MCF 10A (cell line): ENCODE results near the gene FFAR3. TPM values are rescaled to one million over a fixed set of nuclear protein-coding genes. Genes with fewer than 3 reads are reported as not detected.
"Not testable (repeated sequence)": the region's sequence is repeated elsewhere in the genome, so short reads cannot be mapped to it uniquely, and the experiment has no call there.

Experiments used
- BruUV-seq: library from RNA; stranded (reverse); fragments of 400-500 nt; replicated peaks from 2 replicates; lab custom pipeline; 2021; lab: Mats Ljungman, UMichigan
- CTCF ChIA-PET: fragments of 300-600 bp; sonication (Branson Sonifier 250); formaldehyde crosslinking; extraction: SDS; loops from one replicate; lab custom pipeline; 2021; ENCODE audit warnings: antibody characterized with exemption, inconsistent platforms; lab: Yijun Ruan, JAX
- POLR2A ChIA-PET: fragments of 300-600, 350-650 bp; sonication (Branson Sonifier 250); formaldehyde crosslinking; extraction: SDS; loops from one replicate; lab custom pipeline; 2020; ENCODE audit warnings: antibody characterized with exemption, inconsistent platforms; lab: Yijun Ruan, JAX
- DNase-seq: peaks from one replicate; pipeline ENCODE4 v3.0.0-alpha.2; 2018; ENCODE audit not compliant: unreplicated experiment
- H3K27ac Mint-ChIP-seq: one replicate; pipeline ENCODE4 v1.8.0; 2022; ENCODE audit warnings: mild to moderate bottlenecking, low read depth, mixed read lengths; ENCODE audit not compliant: unreplicated experiment
- H3K27me3 Mint-ChIP-seq: one replicate; pipeline ENCODE4 v1.8.0; 2022; ENCODE audit warnings: mixed read lengths; ENCODE audit not compliant: insufficient read depth, unreplicated experiment
- H3K36me3 Mint-ChIP-seq: one replicate; pipeline ENCODE4 v1.8.0; 2022; ENCODE audit warnings: mild to moderate bottlenecking, moderate library complexity, mixed read lengths; ENCODE audit not compliant: insufficient read depth, unreplicated experiment
- H3K4me1 Mint-ChIP-seq: one replicate; pipeline ENCODE4 v1.8.0; 2022; ENCODE audit warnings: mixed read lengths; ENCODE audit not compliant: insufficient read depth, unreplicated experiment
- H3K4me3 Mint-ChIP-seq: one replicate; pipeline ENCODE4 v1.8.0; 2022; ENCODE audit warnings: mild to moderate bottlenecking, moderate library complexity, mixed read lengths; ENCODE audit not compliant: unreplicated experiment
- H3K9me3 Mint-ChIP-seq: one replicate; pipeline ENCODE4 v1.8.0; 2022; ENCODE audit warnings: mixed read lengths; ENCODE audit not compliant: unreplicated experiment
- intact Hi-C: fragments of 100-400 bp; cut with micrococcal nuclease; formaldehyde crosslinking; loops from 2 replicates; pipeline ENCODE4 v1.14.1; 2022
- total RNA-seq: library from RNA; stranded (reverse); gene quantifications from 2 replicates; pipeline ENCODE4 v1.2.3, GENCODE V29; 2022
- TF ChIP-seq, protein P1 (sequence below): fragments of 200-600 bp; IDR thresholded peaks from one replicate; pipeline ENCODE4 v1.8.0; 2022; ENCODE audit warnings: antibody characterized with exemption, mild to moderate bottlenecking; ENCODE audit not compliant: unreplicated experiment

Gene FFAR3
- total RNA-seq, 1 experiment from 2014 or later: not detected

DNA sequence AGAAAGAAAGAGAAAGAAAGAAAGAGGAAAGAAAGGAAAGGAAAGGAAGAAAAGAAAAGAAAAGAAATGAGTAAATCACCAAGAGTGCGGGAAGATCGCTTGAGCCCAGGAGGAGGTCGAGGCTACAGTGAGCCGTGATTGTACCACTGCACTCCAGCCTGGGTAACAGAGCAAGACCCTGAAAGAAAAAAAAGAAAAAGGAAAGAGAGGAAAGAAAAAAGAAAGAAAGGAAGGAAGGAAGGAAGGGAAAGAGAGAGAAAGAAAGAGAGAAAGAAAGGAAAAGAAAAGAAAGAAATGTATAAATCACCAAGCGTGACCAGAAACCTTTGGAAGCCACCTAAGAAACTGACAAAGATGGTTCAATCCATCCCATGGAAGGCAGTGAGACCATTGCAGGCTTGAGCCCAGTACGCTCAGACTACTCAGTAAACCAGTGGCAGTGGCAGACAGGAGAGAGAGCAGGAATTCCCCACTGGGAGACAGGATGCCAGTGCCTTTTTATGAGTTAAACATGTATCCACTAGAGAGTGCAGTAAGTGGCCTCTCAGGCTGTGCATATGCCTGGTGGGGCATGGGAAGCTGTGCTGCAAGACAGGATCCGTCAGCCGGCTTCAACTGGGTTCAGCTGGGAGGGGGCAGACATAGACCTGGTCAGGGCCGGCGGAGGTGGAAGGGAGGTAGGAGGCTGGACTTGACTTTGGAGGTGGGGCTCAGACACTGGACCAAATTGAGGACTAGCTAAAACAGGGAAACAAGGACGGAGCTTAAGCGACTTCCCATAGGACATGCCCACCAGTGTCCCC lies 17.4 kb downstream of the FFAR3 start:
- no peak for DNase-seq
- intact Hi-C loops: no loop called here
- H3K27me3 Mint-ChIP-seq: peaks cover 34% of the 10 kb centered on the region
- no peaks in the 10 kb centered on the region for H3K9me3 Mint-ChIP-seq
- ChIA-PET POLR2A (no interaction called here), CTCF (interaction anchor here (2.1 kb wide), 1 partner anchor 23 kb away, joined by 7 read pairs; no protein-coding TSS in a partner anchor)
- no peak overlapping the region for H3K27ac Mint-ChIP-seq
- BruUV-seq: no TSS peak
- H3K36me3 Mint-ChIP-seq: no peaks in the 10 kb centered on the region
- TF ChIP-seq, protein P1, sequence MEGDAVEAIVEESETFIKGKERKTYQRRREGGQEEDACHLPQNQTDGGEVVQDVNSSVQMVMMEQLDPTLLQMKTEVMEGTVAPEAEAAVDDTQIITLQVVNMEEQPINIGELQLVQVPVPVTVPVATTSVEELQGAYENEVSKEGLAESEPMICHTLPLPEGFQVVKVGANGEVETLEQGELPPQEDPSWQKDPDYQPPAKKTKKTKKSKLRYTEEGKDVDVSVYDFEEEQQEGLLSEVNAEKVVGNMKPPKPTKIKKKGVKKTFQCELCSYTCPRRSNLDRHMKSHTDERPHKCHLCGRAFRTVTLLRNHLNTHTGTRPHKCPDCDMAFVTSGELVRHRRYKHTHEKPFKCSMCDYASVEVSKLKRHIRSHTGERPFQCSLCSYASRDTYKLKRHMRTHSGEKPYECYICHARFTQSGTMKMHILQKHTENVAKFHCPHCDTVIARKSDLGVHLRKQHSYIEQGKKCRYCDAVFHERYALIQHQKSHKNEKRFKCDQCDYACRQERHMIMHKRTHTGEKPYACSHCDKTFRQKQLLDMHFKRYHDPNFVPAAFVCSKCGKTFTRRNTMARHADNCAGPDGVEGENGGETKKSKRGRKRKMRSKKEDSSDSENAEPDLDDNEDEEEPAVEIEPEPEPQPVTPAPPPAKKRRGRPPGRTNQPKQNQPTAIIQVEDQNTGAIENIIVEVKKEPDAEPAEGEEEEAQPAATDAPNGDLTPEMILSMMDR: no peak
- no peaks in the 10 kb centered on the region for H3K4me1 Mint-ChIP-seq
- no peak overlapping the region for H3K4me3 Mint-ChIP-seq

DNA sequence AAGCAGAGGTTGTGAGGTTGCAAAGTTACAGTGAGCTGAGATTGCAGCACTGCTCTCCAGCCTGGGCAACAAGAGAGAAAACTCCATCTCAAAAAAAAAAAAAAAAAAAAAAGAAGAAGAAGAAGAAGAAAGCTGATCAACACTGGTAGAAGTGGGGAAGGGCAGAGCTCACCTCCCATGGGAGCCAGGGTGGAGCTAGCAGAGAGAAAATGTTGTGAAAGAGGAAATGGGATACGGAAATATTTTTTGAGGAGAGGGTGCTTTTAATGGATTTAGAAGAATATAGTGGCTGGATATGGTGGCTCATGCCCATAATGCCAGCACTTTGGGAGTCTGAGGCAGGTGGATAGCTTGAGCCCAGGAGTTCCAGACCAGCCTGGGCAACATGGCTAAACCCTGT lies 19.4 kb downstream of the FFAR3 start:
- Mint-ChIP-seq H3K27me3 (peaks cover 54% of the 10 kb centered on the region), H3K9me3 (no peaks in the 10 kb centered on the region), H3K4me3 (no peak overlapping the region), H3K4me1 (no peaks in the 10 kb centered on the region), H3K27ac (no peak overlapping the region), H3K36me3 (no peaks in the 10 kb centered on the region)
- intact Hi-C loops: no loop called here
- TF ChIP-seq, protein P1: no peak
- no peak for DNase-seq
- ChIA-PET CTCF (interaction anchor here (0.7 to 2.1 kb wide), 4 partner anchors 10 to 308 kb away, joined by 3 to 7 read pairs (median 3); no protein-coding TSS in a partner anchor), POLR2A (no interaction called here)
- no TSS peak for BruUV-seq

DNA sequence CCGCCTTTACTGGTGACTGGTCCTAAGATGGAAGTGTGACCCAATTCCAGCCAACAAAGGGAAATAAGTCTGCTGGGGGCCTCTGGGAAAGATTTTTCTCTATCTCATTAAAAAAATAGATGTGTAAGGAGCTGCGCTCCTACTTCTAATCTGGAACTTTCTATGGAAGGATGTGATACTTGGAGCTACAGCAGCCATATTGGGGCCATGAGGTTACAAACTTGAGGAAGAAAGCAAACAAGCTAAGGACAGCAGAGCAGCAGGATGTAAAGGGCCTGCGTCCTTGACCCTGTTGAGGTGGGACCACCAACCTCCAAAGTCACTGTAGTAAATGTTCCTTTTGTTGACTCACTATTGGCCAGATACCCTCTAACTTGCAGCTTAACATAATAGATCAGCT lies 20.1 kb downstream of the FFAR3 start:
- Mint-ChIP-seq H3K27me3 (peaks cover 58% of the 10 kb centered on the region), H3K9me3 (no peaks in the 10 kb centered on the region), H3K4me3 (no peak overlapping the region), H3K27ac (no peak overlapping the region), H3K36me3 (no peaks in the 10 kb centered on the region), H3K4me1 (no peaks in the 10 kb centered on the region)
- ChIA-PET POLR2A (no interaction called here), CTCF (interaction anchor here (0.6 to 1.1 kb wide), 3 partner anchors 12 to 90 kb away, joined by 3 read pairs; no protein-coding TSS in a partner anchor)
- BruUV-seq: no TSS peak
- intact Hi-C loops: no loop called here
- TF ChIP-seq, protein P1: no peak
- no peak for DNase-seq

DNA sequence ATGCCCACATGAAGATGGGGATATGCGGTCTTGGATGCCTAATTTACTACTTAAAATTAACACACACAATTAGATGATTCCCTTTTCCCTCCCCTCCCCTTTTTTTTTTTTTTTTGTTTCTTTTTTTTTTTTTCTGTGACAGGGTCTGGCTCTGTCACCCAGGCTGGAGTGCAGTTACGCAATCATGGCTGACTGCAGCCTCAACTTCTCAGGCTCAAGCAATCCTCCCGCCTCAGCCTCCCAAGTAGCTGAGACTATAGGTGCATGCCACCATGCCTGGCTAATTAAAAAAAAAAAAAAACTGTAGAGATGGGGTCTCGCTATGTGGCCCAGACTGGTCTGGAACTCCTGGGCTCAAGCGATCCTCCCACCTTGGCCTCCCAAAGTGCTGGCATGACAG lies 21.3 kb downstream of the FFAR3 start:
- ChIA-PET CTCF (interaction anchor here (0.7 kb wide), 1 partner anchor 847 kb away, joined by 3 read pairs; no protein-coding TSS in a partner anchor), POLR2A (interaction anchor here (0.6 kb wide), 1 partner anchor 292 kb away, joined by 3 read pairs; no protein-coding TSS in a partner anchor)
- H3K9me3 Mint-ChIP-seq, intact Hi-C loops, H3K27ac Mint-ChIP-seq, H3K36me3 Mint-ChIP-seq, BruUV-seq, H3K4me3 Mint-ChIP-seq, DNase-seq, H3K4me1 Mint-ChIP-seq: not testable (repeated sequence)
- H3K27me3 Mint-ChIP-seq: peaks cover 46% of the 10 kb centered on the region
